ENCODE results near the gene RRBP1. TPM values are rescaled to one million over a fixed set of nuclear protein-coding genes. Genes with fewer than 3 reads are reported as not detected.
"Not testable (repeated sequence)": the region's sequence is repeated elsewhere in the genome, so short reads cannot be mapped to it uniquely, and the experiment has no call there.

Gene RRBP1
- total RNA-seq, 1 donor from 2014 or later = 191 TPM

- DNase-seq (ENCODE audit: low spot score) (peak; percentile 63), ATAC-seq (peak; percentile 97)
Observed at GRCh38 chr20:17710379-17711266, 28.6 kb upstream of the RRBP1 start.

- no peak for ATAC-seq
- no peak for DNase-seq (ENCODE audit: low spot score)
Observed at GRCh38 chr20:17709361-17710293, 27.6 kb upstream of the RRBP1 start.

- DNase-seq (ENCODE audit: low spot score) = no peak
- no peak for ATAC-seq
Observed at GRCh38 chr20:17708675-17709360, 26.8 kb upstream of the RRBP1 start.

GRCh38 chr20:17707951-17708350, 25.9 kb upstream of the RRBP1 start:
- not testable (repeated sequence) for ATAC-seq; DNase-seq (ENCODE audit: low spot score)

- no peak for DNase-seq (ENCODE audit: low spot score)
- ATAC-seq = no peak
Observed at GRCh38 chr20:17706632-17707031, 24.6 kb upstream of the RRBP1 start.

- DNase-seq (ENCODE audit: low spot score) = no peak
- no peak for ATAC-seq
Observed at GRCh38 chr20:17705916-17706315, 23.9 kb upstream of the RRBP1 start.

- no peak for ATAC-seq
Observed at GRCh38 chr20:17704589-17705317, 22.7 kb upstream of the RRBP1 start.

GRCh38 chr20:17701826-17702225, 19.8 kb upstream of the RRBP1 start:
- ATAC-seq (no peak), DNase-seq (ENCODE audit: low spot score) (no peak)

More at GRCh38 chr20:17704589-17705317, 22.7 kb upstream of the RRBP1 start:
- DNase-seq (ENCODE audit: low spot score) = no peak

GRCh38 chr20:17700637-17701036, 18.6 kb upstream of the RRBP1 start:
- ATAC-seq (no peak), DNase-seq (ENCODE audit: low spot score) (no peak)

GRCh38 chr20:17699931-17700351, 17.9 kb upstream of the RRBP1 start, which contains the start of gene BANF2:
TSS of gene BANF2 (plus strand) at chr20:17699966. CDS start at chr20:17725026, 25,060 bp downstream.
- ATAC-seq (no peak), DNase-seq (ENCODE audit: low spot score) (no peak)

GRCh38 chr20:17698384-17698783, 16.3 kb upstream of the RRBP1 start:
- no peak for ATAC-seq
- no peak for DNase-seq (ENCODE audit: low spot score)

GRCh38 chr20:17697171-17697570, 15.1 kb upstream of the RRBP1 start:
- ATAC-seq = no peak
- DNase-seq (ENCODE audit: low spot score) = no peak

GRCh38 chr20:17696287-17696686, 14.2 kb upstream of the RRBP1 start:
- no peak for ATAC-seq
- no peak for DNase-seq (ENCODE audit: low spot score)

- no peak for DNase-seq (ENCODE audit: low spot score)
- no peak for ATAC-seq
Observed at GRCh38 chr20:17694767-17695166, 12.7 kb upstream of the RRBP1 start.

- no peak for ATAC-seq
Observed at GRCh38 chr20:17693444-17694001, 11.5 kb upstream of the RRBP1 start.

GRCh38 chr20:17691758-17692157, 9.7 kb upstream of the RRBP1 start:
- ATAC-seq = no peak
- no peak for DNase-seq (ENCODE audit: low spot score)

More at GRCh38 chr20:17693444-17694001, 11.5 kb upstream of the RRBP1 start:
- DNase-seq (ENCODE audit: low spot score) = no peak

GRCh38 chr20:17690144-17690543, 8.1 kb upstream of the RRBP1 start:
- no peak for DNase-seq (ENCODE audit: low spot score)
- no peak for ATAC-seq

- DNase-seq (ENCODE audit: low spot score) (no peak), ATAC-seq (no peak)
Observed at GRCh38 chr20:17688965-17689364, 6.9 kb upstream of the RRBP1 start.

- ATAC-seq (no peak), DNase-seq (ENCODE audit: low spot score) (no peak)
Observed at GRCh38 chr20:17687800-17688199, 5.8 kb upstream of the RRBP1 start.

GRCh38 chr20:17685168-17685567, 3.1 kb upstream of the RRBP1 start:
- DNase-seq (ENCODE audit: low spot score) = no peak
- no peak for ATAC-seq
